NCI-H2029 treated with DMSO at 0.1 percent for 48 hours (cell line): ENCODE measurements around the gene HIVEP3.
"Not testable (repeated sequence)": the region's sequence is repeated elsewhere in the genome, so short reads cannot be mapped to it uniquely, and the experiment has no call there.

ENCODE experiments used
- DNase-seq: peaks from one replicate; lab custom pipeline; 2025; lab: John Stamatoyannopoulos, UW

The HIVEP3 gene

DNA sequence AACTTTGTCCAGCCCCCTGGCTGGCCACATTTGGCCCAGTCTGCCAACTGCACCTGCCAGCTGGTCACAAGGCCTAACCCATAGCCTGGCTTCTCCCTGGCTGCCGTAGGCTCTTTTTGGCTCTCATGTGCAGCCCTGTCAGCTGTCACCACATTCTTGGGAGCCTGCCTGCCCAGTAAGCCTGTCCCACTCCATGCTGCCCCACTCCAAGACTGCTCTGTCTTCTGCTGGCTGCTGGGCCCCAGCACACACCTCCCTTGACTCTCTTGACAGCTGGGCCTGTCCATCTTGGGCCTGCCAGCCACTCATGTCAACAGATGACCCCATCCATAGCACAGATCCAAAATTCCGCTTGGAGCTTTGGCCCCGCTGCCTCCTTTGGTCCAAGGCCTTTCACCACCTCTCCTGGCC lies 360.0 kb downstream of the HIVEP3 start:
- DNase-seq: no peak

DNA sequence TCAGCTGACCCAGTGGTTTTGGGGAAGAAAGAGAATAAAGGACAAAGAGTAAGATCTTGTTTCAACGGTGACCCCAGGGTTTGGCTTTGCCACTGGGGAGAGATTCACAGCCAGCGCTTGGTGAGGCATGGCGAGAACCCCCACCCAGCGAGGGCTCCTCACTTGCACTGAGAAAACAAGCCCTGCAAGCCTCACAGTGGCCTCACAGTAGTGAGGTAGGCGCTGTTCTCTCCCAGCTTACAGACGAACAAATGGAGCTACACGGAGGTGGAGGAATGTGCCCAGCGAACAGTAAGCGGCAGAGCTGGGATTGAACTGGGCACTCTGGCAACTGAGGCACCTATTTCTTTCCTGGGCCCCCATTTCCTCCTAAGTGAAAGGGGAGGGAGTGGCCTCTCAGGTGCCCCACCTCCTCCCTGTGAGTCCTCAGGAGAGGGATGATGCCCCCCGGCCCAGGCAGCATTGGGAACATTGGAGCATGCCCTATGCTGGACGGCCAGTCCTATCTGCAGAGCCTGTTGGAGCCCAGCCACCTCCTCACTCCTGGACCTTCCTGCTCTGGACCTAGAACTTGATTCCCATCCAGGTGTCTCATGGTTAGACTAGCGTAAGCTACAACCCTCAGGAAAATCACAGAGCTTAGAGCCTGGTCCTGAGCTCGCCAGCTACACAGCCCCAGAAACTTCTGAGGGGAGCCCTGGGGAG lies 360.8 kb downstream of the HIVEP3 start:
- DNase-seq: no peak

DNA sequence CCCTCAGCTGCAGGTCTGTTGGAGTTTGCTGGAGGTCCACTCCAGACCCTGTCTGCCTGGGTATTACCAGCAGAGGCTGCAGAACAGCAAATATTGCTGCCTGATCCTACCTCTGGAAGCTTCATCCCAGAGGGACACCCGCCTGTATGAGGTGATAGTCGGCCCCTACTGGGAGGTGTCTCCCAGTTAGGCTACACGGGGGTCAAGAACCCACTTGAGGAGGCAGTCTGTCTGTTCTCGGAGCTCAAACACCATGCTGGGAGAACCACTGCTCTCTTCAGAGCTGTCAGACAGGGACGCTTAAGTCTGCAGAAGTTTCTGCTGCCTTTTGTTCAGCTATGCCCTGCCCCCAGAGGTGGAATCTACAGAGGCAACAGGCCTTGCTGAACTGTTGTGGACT lies 364.0 kb downstream of the HIVEP3 start:
- DNase-seq: not testable (repeated sequence)

- peak; percentile 99 for DNase-seq
These were observed 370.8 kb downstream of the HIVEP3 start for GRCh38 chr1:41547781-41548560.

GRCh38 chr1:41547336-41547735 lies 371.4 kb downstream of the HIVEP3 start:
- DNase-seq: no peak

- no peak for DNase-seq
These were observed 371.9 kb downstream of the HIVEP3 start for GRCh38 chr1:41546833-41547135.

GRCh38 chr1:41545996-41546832 lies 372.5 kb downstream of the HIVEP3 start:
- DNase-seq: no peak

DNA sequence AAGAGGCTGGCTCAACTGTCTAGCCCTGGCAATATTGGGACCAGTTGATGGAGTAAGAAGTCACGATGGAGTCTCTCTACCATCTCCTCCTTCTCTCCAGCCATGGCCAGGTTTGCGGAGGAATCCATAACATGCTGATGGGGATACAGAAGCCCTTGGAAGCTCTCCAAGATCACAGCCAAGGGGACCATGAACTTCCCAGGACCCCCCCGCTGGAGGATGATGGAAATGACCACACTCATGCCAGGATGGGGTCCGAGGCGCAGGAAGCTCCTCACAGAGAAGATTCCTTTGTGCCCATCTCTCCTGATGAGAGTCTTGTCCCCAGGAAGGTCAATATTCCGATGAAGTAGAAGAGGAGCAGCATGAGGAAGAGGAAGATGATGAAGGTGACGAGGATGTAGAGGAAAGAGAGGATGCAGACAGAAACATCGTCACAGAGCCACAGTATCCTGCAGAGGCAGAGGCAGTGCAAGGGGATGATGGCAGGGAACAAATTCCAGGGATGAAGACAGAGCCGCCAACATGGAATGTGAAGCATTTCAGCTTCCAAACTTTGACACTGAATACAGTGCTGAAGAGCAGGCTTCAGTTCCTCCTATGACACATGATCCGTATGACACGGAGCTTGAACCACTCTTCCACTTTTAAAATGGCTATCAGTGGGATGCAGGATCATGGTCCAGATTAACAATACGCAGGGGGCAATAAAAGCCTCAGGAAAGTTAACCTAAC lies 376.4 kb downstream of the HIVEP3 start:
- DNase-seq: no peak

- DNase-seq: no peak
These were observed 377.1 kb downstream of the HIVEP3 start for GRCh38 chr1:41541592-41541952.

- DNase-seq: no peak
These were observed 377.7 kb downstream of the HIVEP3 start for GRCh38 chr1:41540886-41541591.

DNA sequence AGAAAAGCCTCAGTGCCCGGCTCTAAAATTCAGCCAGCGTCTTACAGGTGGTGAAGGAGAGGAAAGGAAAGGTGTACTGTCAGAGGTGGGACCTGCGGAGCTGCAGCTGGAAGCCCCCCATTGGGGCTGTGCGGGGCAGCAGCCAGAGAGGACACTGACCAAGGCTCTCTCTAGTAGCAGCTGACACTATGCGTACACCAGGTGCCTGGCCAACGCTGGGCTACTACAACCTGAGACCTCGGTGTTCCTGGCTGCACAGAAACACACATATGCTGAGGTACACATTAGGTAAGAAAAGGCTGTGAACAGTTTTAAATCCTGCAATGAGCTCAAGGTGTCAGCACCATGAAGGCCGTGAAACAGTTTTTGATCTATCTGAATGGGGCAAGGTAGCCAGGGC lies 378.7 kb downstream of the HIVEP3 start:
- no peak for DNase-seq

- DNase-seq: no peak
These were observed 379.3 kb downstream of the HIVEP3 start for GRCh38 chr1:41539418-41539805.

GRCh38 chr1:41538741-41539417 lies 379.8 kb downstream of the HIVEP3 start:
- no peak for DNase-seq

DNA sequence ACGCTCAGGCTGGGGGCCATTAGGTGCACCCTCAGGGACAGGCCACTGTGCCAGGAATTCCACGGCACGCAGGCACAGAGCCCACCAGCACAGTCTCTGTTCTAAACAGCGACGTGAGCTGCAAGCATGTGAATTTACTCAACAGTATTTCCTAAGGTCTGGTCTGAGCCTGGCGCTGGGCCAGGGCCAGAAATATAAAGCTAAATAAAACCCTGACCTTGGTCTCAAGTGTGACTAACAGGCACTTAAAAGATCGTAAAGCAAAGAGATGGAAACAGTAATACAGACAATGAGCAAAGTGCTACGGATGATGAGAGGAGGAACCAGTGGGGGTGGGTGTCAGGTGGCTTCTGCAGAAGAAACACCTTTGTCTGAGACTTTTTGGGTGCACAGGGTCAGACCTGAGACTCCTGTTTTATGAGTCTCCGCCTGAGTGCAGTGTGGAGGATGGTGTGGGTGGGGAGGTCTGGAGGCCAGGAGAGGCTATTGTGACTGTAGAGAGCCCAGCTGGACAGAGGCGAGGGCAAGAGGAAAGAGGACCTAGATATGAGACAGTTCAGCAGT lies 380.9 kb downstream of the HIVEP3 start:
- DNase-seq: peak; percentile 100

DNA sequence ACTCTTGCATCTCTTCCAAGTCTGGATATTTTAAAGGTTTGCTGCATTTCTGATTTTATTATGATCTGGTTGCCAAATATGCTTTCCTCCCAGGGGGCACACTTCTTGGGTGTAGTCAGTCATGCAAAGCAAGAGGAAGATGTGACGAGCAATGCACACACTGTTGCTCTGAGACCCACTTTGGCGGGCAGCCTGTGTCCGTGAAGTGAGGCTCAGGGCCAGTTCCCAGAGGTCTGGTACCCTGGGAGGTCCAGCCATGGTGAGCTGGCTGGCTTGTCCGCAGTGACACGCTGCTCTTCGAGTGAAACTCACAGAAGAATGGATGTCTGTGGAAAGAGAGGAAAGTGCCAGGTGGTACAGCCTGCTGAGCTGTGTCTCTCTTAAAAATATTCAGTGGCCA lies 381.5 kb downstream of the HIVEP3 start:
- no peak for DNase-seq

DNA sequence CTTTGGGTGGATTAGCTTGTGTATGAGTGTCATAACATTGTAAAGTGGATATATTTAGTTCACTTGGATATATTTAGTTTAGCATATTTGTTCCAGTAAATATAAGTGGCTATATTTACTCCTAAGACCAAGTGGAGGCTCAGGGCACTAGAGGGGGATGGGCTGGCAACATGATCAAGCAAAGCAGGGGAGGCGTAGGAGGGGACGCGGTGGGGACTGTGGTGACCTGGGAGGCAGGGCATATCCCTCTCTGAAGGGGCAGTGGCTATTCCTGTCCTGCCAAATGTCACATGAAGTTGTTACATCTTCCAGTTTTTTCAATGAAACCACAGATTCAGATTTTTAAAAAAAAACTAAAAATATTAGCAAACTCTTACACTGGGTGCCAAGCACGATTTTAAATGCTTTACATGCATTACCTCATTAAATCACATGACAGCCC lies 382.3 kb downstream of the HIVEP3 start:
- no peak for DNase-seq

- DNase-seq: no peak
These were observed 383.0 kb downstream of the HIVEP3 start for GRCh38 chr1:41535716-41536115.

- no peak for DNase-seq
These were observed 383.4 kb downstream of the HIVEP3 start for GRCh38 chr1:41535276-41535675.

GRCh38 chr1:41534181-41535076 lies 384.3 kb downstream of the HIVEP3 start:
- no peak for DNase-seq

DNA sequence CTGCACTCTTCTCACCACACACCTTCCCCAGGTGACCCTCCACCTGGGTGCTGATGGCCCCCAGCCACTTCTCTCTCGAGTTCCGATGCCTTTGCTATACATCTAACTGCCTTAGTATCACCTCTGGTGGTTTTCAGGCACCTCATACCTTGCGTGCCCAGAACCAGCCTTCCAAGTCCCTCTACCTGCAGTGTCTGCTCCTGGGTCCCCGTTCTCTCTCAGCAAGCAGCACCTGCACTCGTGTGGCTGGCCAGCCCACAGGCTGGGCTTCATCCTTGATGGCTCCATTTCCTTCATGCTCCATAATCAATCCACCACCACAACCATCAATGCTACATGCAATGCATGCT lies 385.0 kb downstream of the HIVEP3 start:
- DNase-seq: no peak
